Mucosa of rectum (tissue), 2 donors: Measurements from ENCODE around the gene CACNA1B.
"Not testable (repeated sequence)": the region's sequence is repeated elsewhere in the genome, so short reads cannot be mapped to it uniquely, and the experiment has no call there.

Source experiments
- H3K27ac ChIP-seq, 2 donors: one replicate each; pipeline ENCODE4 v1.7.0; 2013; ENCODE audit warnings: inconsistent platforms in 2 of 2, low read depth in 2 of 2, low read length in 2 of 2
- H3K27me3 ChIP-seq, 2 donors: one replicate each; pipeline ENCODE4 v1.7.0; 2013; ENCODE audit warnings: low read length in 2 of 2; ENCODE audit not compliant: control insufficient read depth in 2 of 2, insufficient read depth in 2 of 2
- H3K36me3 ChIP-seq, 2 donors: one replicate each; pipeline ENCODE4 v1.7.0; 2013; ENCODE audit warnings: low read length in 2 of 2; ENCODE audit not compliant: control insufficient read depth in 2 of 2, insufficient read depth in 2 of 2
- H3K4me1 ChIP-seq, 2 donors: one replicate each; pipeline ENCODE4 v1.7.0; 2013; ENCODE audit warnings: low read length in 2 of 2, mild to moderate bottlenecking in 1 of 2; ENCODE audit not compliant: control insufficient read depth in 2 of 2, insufficient read depth in 2 of 2
- H3K4me3 ChIP-seq, 2 donors: one replicate each; pipeline ENCODE4 v1.7.0; 2013; ENCODE audit warnings: low read length in 2 of 2
- H3K9ac ChIP-seq, 2 donors: one replicate each; pipeline ENCODE4 v1.7.0; 2013; ENCODE audit warnings: low read length in 2 of 2, low read depth in 1 of 2, mild to moderate bottlenecking in 1 of 2
- H3K9me3 ChIP-seq, 2 donors: one replicate each; pipeline ENCODE4 v1.7.0; 2013; ENCODE audit warnings: low read length in 2 of 2; ENCODE audit not compliant: control insufficient read depth in 2 of 2
- donor health status: healthy.
- donor health status: Normal muscosa, but diverticular disease.

CACNA1B gene

GRCh38 chr9:138104251-138105122 is 226.9 kb downstream of the CACNA1B start:
- H3K9me3 ChIP-seq, result no peaks in the 10 kb centered on the region
- H3K36me3 ChIP-seq, result no peaks in the 10 kb centered on the region
- no peak overlapping the region for H3K27ac ChIP-seq
- H3K4me1 ChIP-seq, result no peaks in the 10 kb centered on the region
- H3K9ac ChIP-seq, result no peak overlapping the region
- no peak overlapping the region for H3K4me3 ChIP-seq
- no peaks in the 10 kb centered on the region for H3K27me3 ChIP-seq

GRCh38 chr9:138105123-138105415 is 227.5 kb downstream of the CACNA1B start:
- Histone ChIP-seq H3K4me1 (no peaks in the 10 kb centered on the region), H3K27me3 (no peaks in the 10 kb centered on the region), H3K27ac (no peak overlapping the region), H3K9me3 (no peaks in the 10 kb centered on the region), H3K36me3 (no peaks in the 10 kb centered on the region), H3K4me3 (no peak overlapping the region), H3K9ac (no peak overlapping the region)

GRCh38 chr9:138105561-138106505 is 228.3 kb downstream of the CACNA1B start:
- H3K9me3 ChIP-seq, result no peaks in the 10 kb centered on the region
- no peaks in the 10 kb centered on the region for H3K4me1 ChIP-seq
- H3K36me3 ChIP-seq, result no peaks in the 10 kb centered on the region
- no peak overlapping the region for H3K27ac ChIP-seq
- H3K4me3 ChIP-seq, result no peak overlapping the region
- no peaks in the 10 kb centered on the region for H3K27me3 ChIP-seq
- H3K9ac ChIP-seq, result no peak overlapping the region

- not testable (repeated sequence) for H3K4me1 ChIP-seq, H3K9ac ChIP-seq, H3K27ac ChIP-seq
Measured at GRCh38 chr9:138107039-138107438, 229.5 kb downstream of the CACNA1B start.

GRCh38 chr9:138111607-138112006 is 234.0 kb downstream of the CACNA1B start:
- H3K4me3 ChIP-seq, result no peak overlapping the region
- H3K9me3 ChIP-seq, result no peaks in the 10 kb centered on the region
- no peak overlapping the region for H3K27ac ChIP-seq
- H3K27me3 ChIP-seq, result no peaks in the 10 kb centered on the region
- no peaks in the 10 kb centered on the region for H3K4me1 ChIP-seq
- H3K9ac ChIP-seq, result no peak overlapping the region
- H3K36me3 ChIP-seq, result no peaks in the 10 kb centered on the region

More at GRCh38 chr9:138107039-138107438, 229.5 kb downstream of the CACNA1B start:
- not testable (repeated sequence) for H3K9me3 ChIP-seq, H3K36me3 ChIP-seq, H3K27me3 ChIP-seq, H3K4me3 ChIP-seq

- Histone ChIP-seq H3K27me3 (no peaks in the 10 kb centered on the region), H3K27ac (no peak overlapping the region), H3K4me1 (no peaks in the 10 kb centered on the region), H3K4me3 (no peak overlapping the region), H3K36me3 (no peaks in the 10 kb centered on the region), H3K9me3 (no peaks in the 10 kb centered on the region), H3K9ac (no peak overlapping the region)
Measured at GRCh38 chr9:138112090-138112748, 234.6 kb downstream of the CACNA1B start.

GRCh38 chr9:138112791-138113600 is 235.4 kb downstream of the CACNA1B start:
- Histone ChIP-seq H3K36me3 (no peaks in the 10 kb centered on the region), H3K9me3 (no peaks in the 10 kb centered on the region), H3K4me1 (no peaks in the 10 kb centered on the region), H3K9ac (no peak overlapping the region), H3K4me3 (no peak overlapping the region), H3K27me3 (no peaks in the 10 kb centered on the region), H3K27ac (no peak overlapping the region)

GRCh38 chr9:138113701-138114325 is 236.2 kb downstream of the CACNA1B start:
- not testable (repeated sequence) for H3K4me1 ChIP-seq, H3K36me3 ChIP-seq, H3K4me3 ChIP-seq, H3K9me3 ChIP-seq, H3K27me3 ChIP-seq, H3K9ac ChIP-seq, H3K27ac ChIP-seq

GRCh38 chr9:138114501-138115245 is 237.1 kb downstream of the CACNA1B start:
- Histone ChIP-seq H3K27ac (no peak overlapping the region), H3K27me3 (no peaks in the 10 kb centered on the region), H3K4me3 (no peak overlapping the region), H3K9me3 (no peaks in the 10 kb centered on the region), H3K9ac (no peak overlapping the region), H3K4me1 (no peaks in the 10 kb centered on the region), H3K36me3 (no peaks in the 10 kb centered on the region)
